Ascending aorta (tissue), 2 donors: ENCODE data around the gene SLC26A9. TPM values are rescaled to one million over a fixed set of nuclear protein-coding genes. Genes with fewer than 3 reads are reported as not detected.

Experiments
- DNase-seq, 2 donors: peaks; one replicate each; pipeline ENCODE4 v3.0.0-alpha.2; 2019; ENCODE audit warnings: low spot score in 2 of 2
- H3K27ac ChIP-seq, 2 donors: fragments of 200-600 bp; sonication (generic); one replicate each; pipeline ENCODE4 v1.5.1; 2016 to 2017; ENCODE audit warnings: mild to moderate bottlenecking in 1 of 2
- H3K27me3 ChIP-seq: fragments of 200-600 bp; sonication (generic); one replicate; pipeline ENCODE4 v1.5.1; 2017
- H3K36me3 ChIP-seq, 2 donors: fragments of 200-600 bp; sonication (generic); one replicate each; pipeline ENCODE4 v1.5.1; 2016
- H3K4me1 ChIP-seq, 2 donors: fragments of 200-600 bp; sonication (generic); one replicate each; pipeline ENCODE4 v1.5.1; 2016 to 2017; ENCODE audit warnings: mild to moderate bottlenecking in 1 of 2
- H3K4me3 ChIP-seq, 2 donors: fragments of 200-600 bp; sonication (generic); one replicate each; pipeline ENCODE4 v1.5.1; 2016 to 2017; ENCODE audit warnings: mild to moderate bottlenecking in 1 of 2
- H3K9me3 ChIP-seq, 2 donors: fragments of 200-600 bp; sonication (generic); one replicate each; pipeline ENCODE4 v1.5.1; 2016
- intact Hi-C: fragments of 100-400 bp; cut with DNase I; formaldehyde crosslinking; loops from one replicate; pipeline ENCODE4 v1.15.1; 2023
- total RNA-seq: library from RNA; depleted of rRNA; stranded (reverse); fragments of >200 nt; gene quantifications from one replicate; pipeline ENCODE4 v1.1.0, GENCODE V29; 2016
- TF ChIP-seq, protein P1 (sequence below), 3 experiments: fragments of 200-600 bp in 2 of 3; fragments of 450-650 bp in 1 of 3; sonication (generic) in 2 of 3; IDR thresholded peaks; one replicate each; pipeline ENCODE4 v1.5.1; 2016 to 2019; ENCODE audit warnings: antibody characterized with exemption in 3 of 3, mild to moderate bottlenecking in 1 of 3, moderate library complexity in 1 of 3

Gene SLC26A9
- total RNA-seq, 1 donor from 2014 or later = not detected

DNA sequence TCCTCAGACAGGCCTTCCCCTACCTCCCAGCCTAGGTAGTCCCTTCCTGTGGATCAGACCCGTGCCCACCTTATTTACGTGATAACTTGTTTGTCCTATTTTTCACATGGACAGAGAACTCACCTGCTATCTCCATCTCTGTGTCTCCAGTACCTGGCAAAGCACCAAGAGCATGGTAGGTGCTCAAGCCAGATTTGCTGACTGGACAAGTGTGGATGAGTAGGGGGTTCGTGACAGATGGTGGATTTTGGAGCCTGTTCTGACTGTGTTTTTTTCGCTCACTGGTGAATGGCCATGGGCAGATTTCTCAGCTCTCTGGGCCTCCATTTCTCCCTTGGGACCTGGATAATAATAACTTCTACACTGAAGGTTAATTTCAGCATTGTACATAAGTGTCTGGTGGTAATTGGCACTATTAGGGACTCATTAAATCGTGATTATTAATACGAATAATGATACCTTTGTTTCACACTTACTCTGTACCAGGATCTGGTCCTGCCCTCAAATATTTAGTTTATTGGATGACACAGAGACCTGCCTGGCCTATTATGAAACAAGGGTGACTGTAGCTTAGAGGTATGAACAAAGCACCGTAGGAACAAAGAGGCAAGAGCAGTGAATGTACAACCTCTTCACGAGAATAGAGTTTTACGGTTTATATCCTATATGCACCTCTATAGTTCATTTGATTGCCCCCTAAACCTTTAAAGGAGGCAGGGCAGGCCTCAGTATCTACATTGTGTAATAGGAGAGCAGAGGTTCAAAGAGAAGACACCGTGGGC lies 24.5 kb upstream of the SLC26A9 start:
- intact Hi-C loops = no loop called here
- Histone ChIP-seq H3K27ac (no peak overlapping the region), H3K36me3 (no peaks in the 10 kb centered on the region), H3K9me3 (no peaks in the 10 kb centered on the region), H3K4me3 (no peak overlapping the region), H3K27me3 (no peaks in the 10 kb centered on the region), H3K4me1 (peaks cover 0 to 2% of the 10 kb centered on the region in 2 donors)
- DNase-seq = no peak
- TF ChIP-seq, protein P1, sequence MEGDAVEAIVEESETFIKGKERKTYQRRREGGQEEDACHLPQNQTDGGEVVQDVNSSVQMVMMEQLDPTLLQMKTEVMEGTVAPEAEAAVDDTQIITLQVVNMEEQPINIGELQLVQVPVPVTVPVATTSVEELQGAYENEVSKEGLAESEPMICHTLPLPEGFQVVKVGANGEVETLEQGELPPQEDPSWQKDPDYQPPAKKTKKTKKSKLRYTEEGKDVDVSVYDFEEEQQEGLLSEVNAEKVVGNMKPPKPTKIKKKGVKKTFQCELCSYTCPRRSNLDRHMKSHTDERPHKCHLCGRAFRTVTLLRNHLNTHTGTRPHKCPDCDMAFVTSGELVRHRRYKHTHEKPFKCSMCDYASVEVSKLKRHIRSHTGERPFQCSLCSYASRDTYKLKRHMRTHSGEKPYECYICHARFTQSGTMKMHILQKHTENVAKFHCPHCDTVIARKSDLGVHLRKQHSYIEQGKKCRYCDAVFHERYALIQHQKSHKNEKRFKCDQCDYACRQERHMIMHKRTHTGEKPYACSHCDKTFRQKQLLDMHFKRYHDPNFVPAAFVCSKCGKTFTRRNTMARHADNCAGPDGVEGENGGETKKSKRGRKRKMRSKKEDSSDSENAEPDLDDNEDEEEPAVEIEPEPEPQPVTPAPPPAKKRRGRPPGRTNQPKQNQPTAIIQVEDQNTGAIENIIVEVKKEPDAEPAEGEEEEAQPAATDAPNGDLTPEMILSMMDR (IDR thresholded peaks at IDR 0.05) = no peak

DNA sequence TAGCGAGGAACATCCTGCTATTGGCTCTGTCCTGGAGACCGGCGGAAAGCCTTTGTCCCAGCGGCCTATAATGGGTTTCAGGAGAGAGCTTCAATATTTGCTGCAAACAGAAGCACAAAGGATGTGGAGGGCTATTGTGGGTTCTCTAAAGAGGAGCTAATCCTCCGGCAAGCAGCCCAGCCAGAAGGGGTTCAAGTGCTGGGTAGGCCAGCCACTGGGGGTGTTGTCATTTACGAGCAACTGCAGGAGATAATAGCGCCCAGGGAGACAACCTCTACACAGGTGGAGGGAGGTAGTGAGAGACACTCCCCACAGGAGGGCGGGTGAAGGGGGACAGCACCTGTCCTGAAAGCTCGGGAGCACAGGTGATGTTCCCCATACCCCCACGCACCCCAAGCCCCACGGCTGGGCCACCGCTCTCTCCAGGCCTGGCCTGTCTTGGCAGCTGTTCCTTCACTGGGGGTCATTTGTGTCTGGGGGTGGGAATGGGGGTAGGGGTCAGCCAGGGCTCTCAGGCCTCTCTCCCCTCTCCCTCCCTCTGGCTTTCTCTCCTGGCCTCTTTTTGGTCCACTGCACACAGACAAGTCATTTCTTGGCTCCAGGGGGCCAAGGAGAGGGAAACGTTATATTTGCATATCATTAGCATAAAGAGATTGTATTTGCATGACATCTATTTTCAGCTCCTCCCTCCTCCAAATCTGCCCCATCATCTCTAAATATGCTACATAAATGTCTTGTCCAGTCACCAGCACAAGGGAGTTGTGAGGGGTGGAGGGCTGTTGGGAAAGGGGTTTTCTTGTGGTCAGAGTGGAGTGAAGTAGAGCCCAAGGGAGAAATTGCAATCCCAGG lies 22.0 kb upstream of the SLC26A9 start:
- Histone ChIP-seq H3K4me3 (no peak overlapping the region), H3K9me3 (no peaks in the 10 kb centered on the region), H3K4me1 (peaks cover 2 to 17% of the 10 kb centered on the region in 2 donors), H3K27me3 (no peaks in the 10 kb centered on the region), H3K27ac (no peak overlapping the region), H3K36me3 (no peaks in the 10 kb centered on the region)
- DNase-seq = no peak
- TF ChIP-seq, protein P1 (IDR thresholded peaks at IDR 0.05) = no peak
- intact Hi-C loops = no loop called here

DNA sequence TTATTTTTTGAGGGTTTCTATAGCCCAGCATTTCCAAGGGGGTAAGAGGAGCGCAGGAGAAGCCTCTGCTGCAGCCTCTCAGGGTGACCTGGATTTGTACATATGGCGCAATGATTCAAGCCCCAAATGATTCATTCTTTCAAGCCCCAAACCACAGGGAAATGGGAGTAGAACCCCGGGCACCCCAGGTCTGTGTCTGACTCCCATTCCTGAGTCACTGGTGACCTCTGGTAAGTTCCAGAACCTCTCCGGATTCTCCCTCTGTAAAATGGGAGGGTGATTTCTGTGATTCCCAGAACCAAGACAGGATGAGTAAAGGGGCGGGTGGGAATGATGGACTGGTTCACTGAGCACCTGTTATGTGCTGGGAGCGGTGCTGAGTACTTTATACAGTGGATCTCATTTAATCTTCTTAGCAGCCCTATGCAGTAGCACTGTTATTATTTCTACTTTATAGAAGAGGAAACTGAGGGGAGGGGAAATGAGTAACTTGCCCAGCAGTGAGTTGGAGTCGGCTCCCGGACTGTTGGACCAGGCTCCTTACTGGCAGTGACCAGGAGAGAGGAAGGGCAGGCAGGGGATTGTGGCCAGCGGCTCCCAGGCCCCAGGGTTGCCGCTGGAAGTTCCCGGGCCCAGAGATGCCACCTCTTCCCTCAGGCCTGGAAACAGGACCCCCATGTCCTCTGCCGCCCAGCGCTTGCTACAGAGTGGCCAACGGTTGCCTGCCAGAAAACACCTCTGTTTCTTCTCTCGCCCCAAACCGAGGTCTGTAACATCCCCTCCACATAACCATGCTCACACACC lies 20.3 kb upstream of the SLC26A9 start:
- no peak for DNase-seq
- no peaks in the 10 kb centered on the region for H3K27me3 ChIP-seq
- TF ChIP-seq, protein P1 (IDR thresholded peaks at IDR 0.05) = no peak
- H3K9me3 ChIP-seq = no peaks in the 10 kb centered on the region
- H3K27ac ChIP-seq = no peak overlapping the region
- intact Hi-C loops = no loop called here
- peaks cover 2 to 17% of the 10 kb centered on the region in 2 donors for H3K4me1 ChIP-seq
- no peak overlapping the region for H3K4me3 ChIP-seq
- H3K36me3 ChIP-seq = no peaks in the 10 kb centered on the region

DNA sequence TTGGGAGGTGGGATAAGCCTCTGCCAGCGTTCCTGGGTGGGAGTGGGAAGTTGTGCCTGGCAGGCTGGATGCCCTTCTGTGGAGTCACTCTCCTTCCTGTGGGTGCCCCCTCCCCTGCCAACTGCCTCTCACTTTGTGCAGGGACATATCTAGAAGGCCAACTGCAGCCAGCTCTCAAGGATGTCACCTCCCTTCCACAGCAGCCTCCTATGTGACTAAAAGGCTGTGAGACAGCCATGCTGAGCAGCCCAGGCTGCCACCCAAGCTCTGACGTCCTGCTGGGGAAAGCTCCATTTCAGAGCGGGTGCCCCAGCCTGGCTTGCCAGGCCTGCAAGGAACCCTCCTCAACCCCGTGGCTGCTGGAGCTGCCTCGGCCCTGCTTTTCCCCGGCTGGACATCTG lies 19.6 kb upstream of the SLC26A9 start:
- Histone ChIP-seq H3K27me3 (no peaks in the 10 kb centered on the region), H3K9me3 (no peaks in the 10 kb centered on the region), H3K36me3 (no peaks in the 10 kb centered on the region), H3K4me1 (peaks cover 2 to 17% of the 10 kb centered on the region in 2 donors), H3K27ac (no peak overlapping the region), H3K4me3 (no peak overlapping the region)
- no peak for DNase-seq
- intact Hi-C loops = no loop called here
- TF ChIP-seq, protein P1 (IDR thresholded peaks at IDR 0.05) = no peak

DNA sequence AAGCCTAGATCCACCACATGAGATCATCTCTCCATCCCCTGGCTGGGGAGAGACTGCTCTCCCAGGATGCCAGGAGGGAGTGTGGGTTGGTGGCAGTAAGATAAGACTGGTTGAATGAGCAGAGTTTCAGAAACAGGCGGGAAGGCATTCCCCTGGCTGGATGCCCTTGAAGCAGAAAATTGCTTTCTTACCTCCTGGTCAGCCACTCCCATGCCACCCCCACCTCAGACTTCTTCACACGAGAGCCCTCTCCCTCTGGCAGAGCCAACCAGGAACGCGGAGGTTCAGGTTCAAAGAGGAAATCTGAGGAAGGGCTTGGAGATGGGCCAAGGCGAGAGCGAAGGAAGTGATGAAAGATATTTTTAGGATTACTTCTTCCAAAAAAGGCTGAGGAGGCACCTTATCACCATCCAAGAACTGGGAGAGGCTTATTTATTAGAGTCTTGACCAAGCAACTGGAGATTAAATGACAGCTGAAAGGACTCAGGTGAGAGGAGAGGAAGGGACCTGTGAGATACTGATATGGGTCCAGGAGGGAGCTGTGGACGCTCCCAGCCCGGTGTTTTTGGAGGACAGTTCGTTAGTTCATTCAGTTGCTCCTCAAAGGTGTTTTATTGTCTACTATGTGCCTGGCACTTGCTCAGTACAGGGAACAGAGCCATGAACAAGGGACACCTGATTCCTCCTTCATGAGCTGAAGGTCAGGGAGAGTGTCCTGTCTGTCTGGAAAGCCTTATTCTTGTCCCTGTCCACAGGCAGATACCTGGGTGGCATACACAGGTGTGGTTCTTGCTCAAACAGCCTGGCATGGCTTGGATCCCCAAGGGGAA lies 18.9 kb upstream of the SLC26A9 start:
- Histone ChIP-seq H3K27ac (no peak overlapping the region), H3K4me1 (peaks cover 2 to 17% of the 10 kb centered on the region in 2 donors), H3K4me3 (no peak overlapping the region), H3K36me3 (no peaks in the 10 kb centered on the region), H3K27me3 (no peaks in the 10 kb centered on the region), H3K9me3 (no peaks in the 10 kb centered on the region)
- TF ChIP-seq, protein P1 (IDR thresholded peaks at IDR 0.05) = no peak
- no peak for DNase-seq
- intact Hi-C loops = no loop called here
